Measurements from ENCODE around the gene CCNI. TPM values are rescaled to one million over a fixed set of nuclear protein-coding genes. Genes with fewer than 3 reads are reported as not detected.

The CCNI gene
- 275 TPM for total RNA-seq

- H3K4me3 ChIP-seq (ENCODE audit: low read length): peak within 1 kb of the TSS; percentile 68
- H3K4me1 ChIP-seq (ENCODE audit: insufficient read depth, low read length): peaks cover 43% of the 10 kb centered on the region
- H3K27me3 ChIP-seq (ENCODE audit: insufficient read depth, low read length): no peaks in the 10 kb centered on the region
- H3K9me3 ChIP-seq (ENCODE audit: low read depth, low read length): no peaks in the 10 kb centered on the region
Measured at GRCh38 chr4:77075869-77076799, at the start of gene CCNI. Gene CCNI (minus strand): TSS chr4:77075989. CDS start chr4:77066362, 9,627 bp downstream.

GRCh38 chr4:77124576-77124975, 48.8 kb upstream of the CCNI start:
- Histone ChIP-seq H3K9me3 (ENCODE audit: low read depth, low read length) (no peaks in the 10 kb centered on the region), H3K4me1 (ENCODE audit: insufficient read depth, low read length) (peaks cover 49% of the 10 kb centered on the region), H3K27me3 (ENCODE audit: insufficient read depth, low read length) (no peaks in the 10 kb centered on the region), H3K4me3 (ENCODE audit: low read length) (no peak overlapping the region)

- no peak overlapping the region for H3K4me3 ChIP-seq (ENCODE audit: low read length)
- H3K27me3 ChIP-seq (ENCODE audit: insufficient read depth, low read length): no peaks in the 10 kb centered on the region
- peaks cover 47% of the 10 kb centered on the region for H3K4me1 ChIP-seq (ENCODE audit: insufficient read depth, low read length)
- no peaks in the 10 kb centered on the region for H3K9me3 ChIP-seq (ENCODE audit: low read depth, low read length)
Measured at GRCh38 chr4:77123411-77123810, 47.6 kb upstream of the CCNI start.

- no peaks in the 10 kb centered on the region for H3K27me3 ChIP-seq (ENCODE audit: insufficient read depth, low read length)
- H3K4me1 ChIP-seq (ENCODE audit: insufficient read depth, low read length): peaks cover 40% of the 10 kb centered on the region
Measured at GRCh38 chr4:77122656-77123055, 46.9 kb upstream of the CCNI start.

GRCh38 chr4:77121736-77122240, 46.0 kb upstream of the CCNI start:
- Histone ChIP-seq H3K9me3 (ENCODE audit: low read depth, low read length) (no peaks in the 10 kb centered on the region), H3K27me3 (ENCODE audit: insufficient read depth, low read length) (no peaks in the 10 kb centered on the region), H3K4me1 (ENCODE audit: insufficient read depth, low read length) (peaks cover 31% of the 10 kb centered on the region), H3K4me3 (ENCODE audit: low read length) (no peak overlapping the region)

More at GRCh38 chr4:77122656-77123055, 46.9 kb upstream of the CCNI start:
- Histone ChIP-seq H3K9me3 (ENCODE audit: low read depth, low read length) (no peaks in the 10 kb centered on the region), H3K4me3 (ENCODE audit: low read length) (no peak overlapping the region)

- no peak overlapping the region for H3K4me3 ChIP-seq (ENCODE audit: low read length)
- H3K9me3 ChIP-seq (ENCODE audit: low read depth, low read length): no peaks in the 10 kb centered on the region
Measured at GRCh38 chr4:77120886-77121508, 45.2 kb upstream of the CCNI start.

GRCh38 chr4:77117721-77118120, 41.9 kb upstream of the CCNI start:
- no peaks in the 10 kb centered on the region for H3K27me3 ChIP-seq (ENCODE audit: insufficient read depth, low read length)

More at GRCh38 chr4:77120886-77121508, 45.2 kb upstream of the CCNI start:
- H3K27me3 ChIP-seq (ENCODE audit: insufficient read depth, low read length): no peaks in the 10 kb centered on the region
- H3K4me1 ChIP-seq (ENCODE audit: insufficient read depth, low read length): peaks cover 23% of the 10 kb centered on the region

GRCh38 chr4:77113069-77113468, 37.3 kb upstream of the CCNI start:
- H3K9me3 ChIP-seq (ENCODE audit: low read depth, low read length): no peaks in the 10 kb centered on the region
- H3K27me3 ChIP-seq (ENCODE audit: insufficient read depth, low read length): no peaks in the 10 kb centered on the region

More at GRCh38 chr4:77117721-77118120, 41.9 kb upstream of the CCNI start:
- Histone ChIP-seq H3K4me3 (ENCODE audit: low read length) (no peak overlapping the region), H3K4me1 (ENCODE audit: insufficient read depth, low read length) (no peaks in the 10 kb centered on the region), H3K9me3 (ENCODE audit: low read depth, low read length) (no peaks in the 10 kb centered on the region)

GRCh38 chr4:77110730-77111129, 34.9 kb upstream of the CCNI start:
- no peaks in the 10 kb centered on the region for H3K9me3 ChIP-seq (ENCODE audit: low read depth, low read length)
- H3K27me3 ChIP-seq (ENCODE audit: insufficient read depth, low read length): peaks cover 2% of the 10 kb centered on the region
- H3K4me3 ChIP-seq (ENCODE audit: low read length): no peak overlapping the region
- no peaks in the 10 kb centered on the region for H3K4me1 ChIP-seq (ENCODE audit: insufficient read depth, low read length)

More at GRCh38 chr4:77113069-77113468, 37.3 kb upstream of the CCNI start:
- Histone ChIP-seq H3K4me3 (ENCODE audit: low read length) (no peak overlapping the region), H3K4me1 (ENCODE audit: insufficient read depth, low read length) (no peaks in the 10 kb centered on the region)

- H3K9me3 ChIP-seq (ENCODE audit: low read depth, low read length): no peaks in the 10 kb centered on the region
- no peak overlapping the region for H3K4me3 ChIP-seq (ENCODE audit: low read length)
- H3K4me1 ChIP-seq (ENCODE audit: insufficient read depth, low read length): peaks cover 16% of the 10 kb centered on the region
- peaks cover 2% of the 10 kb centered on the region for H3K27me3 ChIP-seq (ENCODE audit: insufficient read depth, low read length)
Measured at GRCh38 chr4:77104791-77105540, 29.2 kb upstream of the CCNI start.

GRCh38 chr4:77104388-77104787, 28.6 kb upstream of the CCNI start:
- H3K4me3 ChIP-seq (ENCODE audit: low read length): no peak overlapping the region

GRCh38 chr4:77100234-77100633, 24.4 kb upstream of the CCNI start:
- Histone ChIP-seq H3K27me3 (ENCODE audit: insufficient read depth, low read length) (no peaks in the 10 kb centered on the region), H3K9me3 (ENCODE audit: low read depth, low read length) (no peaks in the 10 kb centered on the region), H3K4me3 (ENCODE audit: low read length) (no peak overlapping the region), H3K4me1 (ENCODE audit: insufficient read depth, low read length) (peaks cover 26% of the 10 kb centered on the region)

More at GRCh38 chr4:77104388-77104787, 28.6 kb upstream of the CCNI start:
- peaks cover 18% of the 10 kb centered on the region for H3K4me1 ChIP-seq (ENCODE audit: insufficient read depth, low read length)
- H3K27me3 ChIP-seq (ENCODE audit: insufficient read depth, low read length): peaks cover 2% of the 10 kb centered on the region
- no peaks in the 10 kb centered on the region for H3K9me3 ChIP-seq (ENCODE audit: low read depth, low read length)

GRCh38 chr4:77097611-77098010, 21.8 kb upstream of the CCNI start:
- Histone ChIP-seq H3K9me3 (ENCODE audit: low read depth, low read length) (no peaks in the 10 kb centered on the region), H3K4me3 (ENCODE audit: low read length) (no peak overlapping the region)

GRCh38 chr4:77095101-77095821, 19.5 kb upstream of the CCNI start:
- H3K4me3 ChIP-seq (ENCODE audit: low read length): no peak overlapping the region
- no peaks in the 10 kb centered on the region for H3K27me3 ChIP-seq (ENCODE audit: insufficient read depth, low read length)
- no peaks in the 10 kb centered on the region for H3K9me3 ChIP-seq (ENCODE audit: low read depth, low read length)
- H3K4me1 ChIP-seq (ENCODE audit: insufficient read depth, low read length): peaks cover 24% of the 10 kb centered on the region

More at GRCh38 chr4:77097611-77098010, 21.8 kb upstream of the CCNI start:
- Histone ChIP-seq H3K27me3 (ENCODE audit: insufficient read depth, low read length) (no peaks in the 10 kb centered on the region), H3K4me1 (ENCODE audit: insufficient read depth, low read length) (peaks cover 29% of the 10 kb centered on the region)
